ENCODE results near the gene KLK4. TPM values are rescaled to one million over a fixed set of nuclear protein-coding genes. Genes with fewer than 3 reads are reported as not detected.

Gene KLK4
- total RNA-seq, 6 experiments from 2014 or later = not detected

DNA sequence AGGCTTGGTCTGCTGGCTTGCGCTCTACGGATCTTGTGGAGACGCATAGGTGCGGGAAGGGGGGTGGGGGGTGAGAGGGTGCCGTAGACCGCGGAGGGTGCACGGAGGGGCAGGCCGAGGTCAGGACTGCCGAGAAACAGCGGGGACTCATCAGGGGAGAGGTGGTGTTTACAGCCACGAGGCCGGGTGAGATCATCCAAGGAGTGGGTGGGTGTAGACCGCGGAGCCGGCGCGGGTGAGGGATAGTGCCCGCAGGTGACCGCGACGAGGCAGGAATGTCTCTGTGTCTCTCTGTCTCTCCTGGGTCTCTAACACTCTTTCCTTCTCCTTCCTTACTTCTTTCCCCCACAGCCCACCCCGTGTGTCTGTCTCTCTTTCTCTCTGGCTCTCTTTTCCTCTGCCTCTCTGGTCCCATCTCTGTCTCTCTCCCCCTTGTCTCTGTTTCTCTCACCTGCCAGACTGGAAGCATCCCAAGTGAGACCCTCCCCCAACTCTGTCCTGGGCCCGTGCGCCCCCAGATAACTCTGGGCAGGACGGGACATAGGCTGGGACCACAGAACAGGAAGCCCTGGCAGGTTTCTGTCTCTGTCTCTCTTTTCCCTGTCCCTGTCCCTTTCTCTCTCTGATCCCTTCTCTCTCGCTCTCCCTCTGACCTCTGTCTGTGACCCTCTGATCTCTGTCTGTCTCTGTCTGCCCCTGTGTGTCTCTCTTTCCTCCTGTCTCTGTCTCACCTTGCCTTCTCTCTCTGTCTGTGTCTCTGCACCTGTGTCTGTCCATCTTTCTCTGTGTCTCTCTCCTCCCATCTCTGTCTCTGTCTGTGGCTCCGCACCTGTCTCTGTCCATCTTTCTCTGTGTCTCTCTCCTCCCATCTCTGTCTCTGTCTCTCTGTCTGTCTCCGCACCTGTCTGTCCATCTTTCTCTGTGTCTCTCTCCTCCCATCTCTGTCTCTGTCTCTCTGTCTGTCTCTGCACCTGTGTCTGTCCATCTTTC lies 1.8 kb upstream of the KLK4 start:
- no peak for DNase-seq
- H3K27ac Mint-ChIP-seq = no peak overlapping the region
- no peaks in the 10 kb centered on the region for H3K9me3 Mint-ChIP-seq
- no peak overlapping the region for H3K4me3 Mint-ChIP-seq
- H3K4me1 Mint-ChIP-seq (ENCODE audit: low read depth) = no peaks in the 10 kb centered on the region
- peaks cover 36% of the 10 kb centered on the region for H3K27me3 Mint-ChIP-seq (ENCODE audit: insufficient read depth)
- no peaks in the 10 kb centered on the region for H3K36me3 Mint-ChIP-seq (ENCODE audit: low read depth)
- TF ChIP-seq, protein P1, sequence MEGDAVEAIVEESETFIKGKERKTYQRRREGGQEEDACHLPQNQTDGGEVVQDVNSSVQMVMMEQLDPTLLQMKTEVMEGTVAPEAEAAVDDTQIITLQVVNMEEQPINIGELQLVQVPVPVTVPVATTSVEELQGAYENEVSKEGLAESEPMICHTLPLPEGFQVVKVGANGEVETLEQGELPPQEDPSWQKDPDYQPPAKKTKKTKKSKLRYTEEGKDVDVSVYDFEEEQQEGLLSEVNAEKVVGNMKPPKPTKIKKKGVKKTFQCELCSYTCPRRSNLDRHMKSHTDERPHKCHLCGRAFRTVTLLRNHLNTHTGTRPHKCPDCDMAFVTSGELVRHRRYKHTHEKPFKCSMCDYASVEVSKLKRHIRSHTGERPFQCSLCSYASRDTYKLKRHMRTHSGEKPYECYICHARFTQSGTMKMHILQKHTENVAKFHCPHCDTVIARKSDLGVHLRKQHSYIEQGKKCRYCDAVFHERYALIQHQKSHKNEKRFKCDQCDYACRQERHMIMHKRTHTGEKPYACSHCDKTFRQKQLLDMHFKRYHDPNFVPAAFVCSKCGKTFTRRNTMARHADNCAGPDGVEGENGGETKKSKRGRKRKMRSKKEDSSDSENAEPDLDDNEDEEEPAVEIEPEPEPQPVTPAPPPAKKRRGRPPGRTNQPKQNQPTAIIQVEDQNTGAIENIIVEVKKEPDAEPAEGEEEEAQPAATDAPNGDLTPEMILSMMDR (IDR thresholded peaks at IDR 0.05) = no peak

DNA sequence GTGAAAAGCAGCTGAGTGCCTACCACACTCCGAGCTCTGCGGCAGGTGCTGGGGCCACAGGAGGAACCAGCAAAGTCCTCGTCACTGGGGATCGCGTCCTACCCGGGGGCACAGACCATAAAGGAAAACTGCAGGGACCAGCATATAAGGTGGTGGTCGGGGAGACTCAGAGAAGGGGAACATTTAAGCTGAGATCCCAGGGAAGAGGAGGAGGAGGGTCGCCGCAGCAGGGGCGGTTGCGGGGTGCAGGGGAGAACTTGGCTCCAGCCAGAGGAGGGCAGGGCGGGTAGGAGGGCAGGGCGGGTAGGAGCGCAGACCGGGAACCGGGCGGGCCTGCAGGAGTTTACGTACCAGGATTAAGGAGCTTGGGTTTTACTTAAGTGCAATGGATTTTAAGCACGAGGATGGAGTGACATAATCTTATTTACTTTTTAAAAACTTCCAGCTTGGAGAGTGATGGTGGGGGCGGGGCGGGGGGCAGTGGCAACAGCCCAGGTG lies 956 bp upstream of the KLK4 start:
- TF ChIP-seq, protein P1 (IDR thresholded peaks at IDR 0.05) = no peak
- H3K4me1 Mint-ChIP-seq (ENCODE audit: low read depth) = no peaks in the 10 kb centered on the region
- no peak overlapping the region for H3K27ac Mint-ChIP-seq
- H3K4me3 Mint-ChIP-seq = no peak overlapping the region
- no peak for DNase-seq
- no peaks in the 10 kb centered on the region for H3K9me3 Mint-ChIP-seq
- H3K36me3 Mint-ChIP-seq (ENCODE audit: low read depth) = no peaks in the 10 kb centered on the region
- peaks cover 38% of the 10 kb centered on the region for H3K27me3 Mint-ChIP-seq (ENCODE audit: insufficient read depth)

DNA sequence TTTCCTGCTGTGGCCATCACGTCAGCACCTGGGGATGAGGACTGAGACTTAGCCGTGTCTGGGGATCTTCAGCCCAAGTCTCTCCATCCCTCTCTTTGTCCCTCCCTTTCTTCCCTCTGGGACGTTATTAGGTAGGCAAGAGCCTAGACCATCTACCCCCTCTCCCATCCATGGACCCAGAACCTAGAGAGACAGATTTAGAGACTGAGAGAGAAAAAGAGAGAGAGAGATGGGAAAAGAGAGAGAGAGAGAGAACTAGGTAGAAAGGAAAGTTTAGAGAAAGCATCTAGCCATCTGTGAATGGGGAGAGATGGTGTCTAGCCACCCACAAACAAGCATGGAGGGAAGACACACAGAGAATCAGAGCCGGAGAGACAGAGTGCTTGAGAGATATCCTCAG lies 473 bp downstream of the KLK4 start:
- Mint-ChIP-seq H3K4me1 (ENCODE audit: low read depth) (no peaks in the 10 kb centered on the region), H3K36me3 (ENCODE audit: low read depth) (no peaks in the 10 kb centered on the region), H3K9me3 (no peaks in the 10 kb centered on the region), H3K4me3 (no peak overlapping the region), H3K27ac (no peak overlapping the region), H3K27me3 (ENCODE audit: insufficient read depth) (peaks cover 38% of the 10 kb centered on the region)
- TF ChIP-seq, protein P1 (IDR thresholded peaks at IDR 0.05) = no peak
- DNase-seq = no peak

DNA sequence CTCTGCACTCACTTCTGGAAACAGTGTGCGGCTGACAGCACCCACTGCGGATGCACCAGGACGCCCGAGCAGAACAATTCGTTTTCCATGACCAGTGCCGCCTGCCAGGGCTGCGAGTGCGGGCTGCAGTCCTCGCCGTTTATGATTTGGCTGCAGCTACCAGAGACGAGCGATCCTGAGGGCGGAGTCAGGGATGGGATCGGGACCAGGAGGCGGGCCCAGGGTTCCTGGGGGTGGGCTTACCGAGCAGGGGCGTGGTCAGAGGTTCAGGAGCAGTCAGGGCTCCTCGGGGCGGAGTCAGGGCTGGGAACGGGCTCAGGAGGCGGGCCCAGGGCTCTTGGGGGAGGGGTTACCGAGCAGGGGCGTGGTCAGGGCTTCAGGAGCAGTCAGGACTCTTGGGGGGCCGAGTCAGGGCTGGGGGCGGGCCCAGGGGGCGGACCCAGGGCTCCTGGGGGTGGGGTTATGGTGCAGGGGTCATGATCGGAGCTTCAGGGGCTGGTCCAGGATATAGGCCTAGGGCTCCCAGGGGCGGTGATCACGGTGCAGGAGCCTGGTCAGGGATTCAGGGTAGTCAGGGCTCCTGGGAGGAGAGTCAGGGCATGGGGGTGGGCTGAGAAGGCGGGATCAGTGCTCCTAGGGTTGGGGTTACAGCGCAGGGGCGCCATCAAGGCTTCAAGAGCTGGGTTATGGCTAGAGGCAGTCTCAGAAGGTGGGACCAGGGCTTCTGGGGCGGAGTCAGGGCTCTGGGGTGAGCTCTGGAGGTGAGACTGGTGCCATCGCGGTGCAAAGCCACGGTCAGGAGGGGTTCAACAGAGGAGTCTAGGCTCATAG lies 1.7 kb downstream of the KLK4 start:
- Mint-ChIP-seq H3K27me3 (ENCODE audit: insufficient read depth) (peaks cover 38% of the 10 kb centered on the region), H3K4me3 (no peak overlapping the region), H3K27ac (no peak overlapping the region), H3K9me3 (no peaks in the 10 kb centered on the region), H3K4me1 (ENCODE audit: low read depth) (no peaks in the 10 kb centered on the region), H3K36me3 (ENCODE audit: low read depth) (no peaks in the 10 kb centered on the region)
- TF ChIP-seq, protein P1 (IDR thresholded peaks at IDR 0.05) = no peak
- no peak for DNase-seq

DNA sequence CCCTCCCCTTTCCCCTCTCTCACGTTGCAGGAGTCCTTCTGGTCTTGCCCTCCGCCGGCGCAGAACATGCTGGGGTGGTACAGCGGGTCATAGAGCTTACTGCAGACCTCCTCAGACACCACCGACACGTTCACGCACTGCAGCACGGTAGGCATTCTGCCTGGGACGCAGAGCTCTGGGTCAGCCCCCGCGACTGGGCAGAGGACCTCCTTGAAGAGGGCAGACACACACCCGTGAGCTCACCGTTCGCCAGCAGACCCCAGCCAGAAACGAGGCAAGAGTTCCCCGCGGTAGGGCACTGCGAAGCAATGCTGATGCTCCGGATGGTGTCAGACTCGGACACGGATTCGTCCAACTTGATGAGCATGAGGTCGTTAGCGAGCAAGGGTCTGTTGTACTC lies 2.9 kb downstream of the KLK4 start:
- Mint-ChIP-seq H3K4me1 (ENCODE audit: low read depth) (no peaks in the 10 kb centered on the region), H3K9me3 (no peaks in the 10 kb centered on the region), H3K27ac (no peak overlapping the region), H3K27me3 (ENCODE audit: insufficient read depth) (peaks cover 38% of the 10 kb centered on the region), H3K4me3 (no peak overlapping the region), H3K36me3 (ENCODE audit: low read depth) (no peaks in the 10 kb centered on the region)
- TF ChIP-seq, protein P1 (IDR thresholded peaks at IDR 0.05) = no peak
- DNase-seq = no peak
